SK-N-SH (cell line): ENCODE results near the gene PNPLA1. TPM values are rescaled to one million over a fixed set of nuclear protein-coding genes. Genes with fewer than 3 reads are reported as not detected.

Experiments used
- CTCF ChIA-PET: fragments of 300-600, 350-600 bp; formaldehyde crosslinking; extraction: SDS; loops from one replicate; lab custom pipeline; 2021; lab: Yijun Ruan, JAX
- POLR2A ChIA-PET: fragments of 350-600 bp; sonication (Branson Sonifier 250); formaldehyde crosslinking; extraction: SDS; loops from one replicate; lab custom pipeline; 2020; ENCODE audit warnings: antibody characterized with exemption, inconsistent platforms; lab: Yijun Ruan, JAX
- DNase-seq: peaks from one replicate; pipeline ENCODE4 v3.0.0; 2012
- H2AFZ ChIP-seq: fragments of 200-600 bp; sonication (generic); 2 replicates; pipeline ENCODE4 v1.8.1; 2016; ENCODE audit warnings: antibody characterized with exemption, mild to moderate bottlenecking, low read depth
- H3F3A ChIP-seq: fragments of 200-600 bp; sonication (generic); replicated peaks from 2 replicates; pipeline ENCODE3; 2016; ENCODE audit warnings: antibody characterized with exemption, mild to moderate bottlenecking; ENCODE audit not compliant: insufficient read depth
- H3K27ac ChIP-seq, 2 experiments: fragments of 200-500 bp in 1 of 2; fragments of 200-600 bp in 1 of 2; sonication (Bioruptor generic) in 1 of 2; sonication (generic), shearing (Covaris generic) in 1 of 2; 2 replicates each; pipeline versions ENCODE4 v1.5.1 to v1.6.1; 2014 to 2016; ENCODE audit warnings: low read depth in 2 of 2, inconsistent platforms in 1 of 2, low read length in 1 of 2, mild to moderate bottlenecking in 1 of 2, mixed read lengths in 1 of 2
- H3K27me3 ChIP-seq: fragments of 200-600 bp; sonication (generic), shearing (Covaris generic); 2 replicates; pipeline ENCODE4 v1.6.1; 2016; ENCODE audit warnings: mixed run types; ENCODE audit not compliant: insufficient read depth
- H3K36me3 ChIP-seq, 2 experiments: fragments of 200-500 bp in 1 of 2; fragments of 200-600 bp in 1 of 2; sonication (Bioruptor generic) in 1 of 2; sonication (generic) in 1 of 2; replicated peaks in 1 of 2; 2 replicates each; pipeline versions ENCODE3 to v1.5.1; 2014 to 2016; ENCODE audit warnings: low read length in 1 of 2, mild to moderate bottlenecking in 1 of 2; ENCODE audit not compliant: insufficient read depth in 2 of 2, control insufficient read depth in 1 of 2
- H3K4me1 ChIP-seq, 2 experiments: fragments of 200-500 bp in 1 of 2; fragments of 200-600 bp in 1 of 2; sonication (Bioruptor generic) in 1 of 2; sonication (generic), shearing (Covaris generic) in 1 of 2; 2 replicates each; pipeline versions ENCODE4 v1.5.1 to v1.6.1; 2014 to 2016; ENCODE audit warnings: low read depth in 1 of 2, low read length in 1 of 2, mixed run types in 1 of 2; ENCODE audit not compliant: insufficient read depth in 2 of 2, control insufficient read depth in 1 of 2
- H3K4me2 ChIP-seq: fragments of 200-600 bp; sonication (generic), shearing (Covaris generic); 2 replicates; pipeline ENCODE4 v1.6.1; 2017; ENCODE audit warnings: mixed run types
- H3K4me3 ChIP-seq, 2 experiments: fragments of 200-500 bp in 1 of 2; fragments of 200-600 bp in 1 of 2; sonication (Bioruptor generic) in 1 of 2; sonication (generic), shearing (Covaris generic) in 1 of 2; 2 replicates each; pipeline versions ENCODE4 v1.5.1 to v1.8.1; 2014 to 2016; ENCODE audit warnings: low read depth in 2 of 2, inconsistent platforms in 1 of 2, low read length in 1 of 2, mild to moderate bottlenecking in 1 of 2, mixed read lengths in 1 of 2, moderate library complexity in 1 of 2
- H3K79me2 ChIP-seq: fragments of 200-600 bp; sonication (generic); 2 replicates; pipeline ENCODE4 v1.8.1; 2017; ENCODE audit warnings: mild to moderate bottlenecking; ENCODE audit not compliant: insufficient read depth
- H3K9ac ChIP-seq: fragments of 200-600 bp; sonication (generic); 2 replicates; pipeline ENCODE4 v1.6.1; 2017; ENCODE audit warnings: mixed run types
- H3K9me2 ChIP-seq: fragments of 200-600 bp; sonication (generic); 2 replicates; pipeline ENCODE4 v1.6.1; 2017; ENCODE audit warnings: mixed run types
- H3K9me3 ChIP-seq: fragments of 200-600 bp; sonication (generic); 2 replicates; pipeline ENCODE4 v1.6.1; 2017; ENCODE audit warnings: mixed run types, mild to moderate bottlenecking, moderate library complexity
- H4K20me1 ChIP-seq: fragments of 200-600 bp; sonication (generic); 2 replicates; pipeline ENCODE4 v1.6.1; 2017; ENCODE audit warnings: mild to moderate bottlenecking, mixed run types; ENCODE audit not compliant: insufficient read depth
- CHD2 ChIP-seq: fragments of 150-350 bp; IDR thresholded peaks from 2 replicates; pipeline ENCODE4 v1.6.1; 2018; ENCODE audit warnings: low read length; ENCODE audit not compliant: partially characterized antibody
- ELF1 ChIP-seq: IDR thresholded peaks from 2 replicates; pipeline ENCODE4 v1.4.0; 2012
- EP300 ChIP-seq, 2 experiments: IDR thresholded peaks; 2 replicates each; pipeline versions ENCODE4 v1.4.0 to v1.6.1; 2012; ENCODE audit warnings: borderline replicate concordance in 1 of 2, low read depth in 1 of 2, low read length in 1 of 2
- FOXM1 ChIP-seq: IDR thresholded peaks from 2 replicates; pipeline ENCODE4 v1.4.0; 2012; ENCODE audit warnings: low read depth, mild to moderate bottlenecking
- GABPA ChIP-seq: IDR thresholded peaks from 2 replicates; pipeline ENCODE4 v1.4.0; 2012; ENCODE audit warnings: low read depth, mild to moderate bottlenecking
- GATA2 ChIP-seq: sonication (generic); formaldehyde crosslinking; IDR thresholded peaks from 2 replicates; pipeline ENCODE4 v1.5.0; 2020; ENCODE audit warnings: mild to moderate bottlenecking, missing genetic modification reagents
- JUND ChIP-seq: IDR thresholded peaks from 2 replicates; pipeline ENCODE4 v1.4.0; 2012
- MEF2A ChIP-seq: IDR thresholded peaks from 2 replicates; pipeline ENCODE4 v1.4.0; 2012; ENCODE audit warnings: low read depth, borderline replicate concordance
- NFIC ChIP-seq: IDR thresholded peaks from 2 replicates; pipeline ENCODE4 v1.4.0; 2012; ENCODE audit warnings: borderline replicate concordance
- NRF1 ChIP-seq: IDR thresholded peaks from 2 replicates; pipeline ENCODE4 v1.6.1; 2012; ENCODE audit warnings: low read depth, mild to moderate bottlenecking, low read length
- RAD21 ChIP-seq: IDR thresholded peaks from 2 replicates; pipeline ENCODE4 v1.6.1; 2012; ENCODE audit warnings: mild to moderate bottlenecking, low read length
- RCOR1 ChIP-seq: fragments of 150-350 bp; IDR thresholded peaks from 2 replicates; pipeline ENCODE4 v1.6.1; 2017; ENCODE audit warnings: antibody characterized with exemption, low read length
- RXRA ChIP-seq: IDR thresholded peaks from 2 replicates; pipeline ENCODE4 v1.4.0; 2012; ENCODE audit warnings: low read depth, mild to moderate bottlenecking, borderline replicate concordance
- SMC3 ChIP-seq: IDR thresholded peaks from 2 replicates; pipeline ENCODE4 v1.6.1; 2012; ENCODE audit warnings: low read depth, low read length, improper control_type of control experiment
- TAF1 ChIP-seq: IDR thresholded peaks from 2 replicates; pipeline ENCODE4 v1.6.1; 2012; ENCODE audit warnings: low read depth, mild to moderate bottlenecking, low read length, moderate library complexity, borderline replicate concordance
- YY1 ChIP-seq: IDR thresholded peaks from 2 replicates; pipeline ENCODE4 v1.4.0; 2012; ENCODE audit warnings: low read depth, mild to moderate bottlenecking
- WGBS: methylation state at CpG from one replicate; pipeline ENCODE4 v1.1.6; 2017; ENCODE audit warnings: low lambda C conversion rate; 5-methylcytosine and 5-hydroxymethylcytosine counted together
- polyA plus RNA-seq, 3 experiments: library from polyadenylated mRNA; depleted of rRNA; stranded (reverse); fragments of >200 nt; gene quantifications; 2 replicates each; pipeline ENCODE4 v1.2.3, GENCODE V29; 2012
- TF ChIP-seq, protein P1 (sequence below): IDR thresholded peaks from 2 replicates; pipeline ENCODE4; 2012
- TF ChIP-seq, protein P2 (sequence below): IDR thresholded peaks from 2 replicates; pipeline ENCODE4 v1.4.0; 2012; ENCODE audit warnings: low read depth, borderline replicate concordance
- TF ChIP-seq, protein P3 (sequence below): fragments of 150-350 bp; IDR thresholded peaks from 2 replicates; pipeline ENCODE4 v1.6.1; 2016; ENCODE audit warnings: mild to moderate bottlenecking, low read depth, low read length
- TF ChIP-seq, protein P4 (sequence below): IDR thresholded peaks from 2 replicates; pipeline ENCODE4 v1.4.0; 2012; ENCODE audit warnings: low read depth
- TF ChIP-seq, protein P5 (sequence below): IDR thresholded peaks from 2 replicates; pipeline ENCODE4 v1.4.0; 2012; ENCODE audit warnings: low read depth, borderline replicate concordance

PNPLA1 gene
- polyA plus RNA-seq, 1 of the 3 experiments (the other 2 are of a cell fraction): not detected

DNA sequence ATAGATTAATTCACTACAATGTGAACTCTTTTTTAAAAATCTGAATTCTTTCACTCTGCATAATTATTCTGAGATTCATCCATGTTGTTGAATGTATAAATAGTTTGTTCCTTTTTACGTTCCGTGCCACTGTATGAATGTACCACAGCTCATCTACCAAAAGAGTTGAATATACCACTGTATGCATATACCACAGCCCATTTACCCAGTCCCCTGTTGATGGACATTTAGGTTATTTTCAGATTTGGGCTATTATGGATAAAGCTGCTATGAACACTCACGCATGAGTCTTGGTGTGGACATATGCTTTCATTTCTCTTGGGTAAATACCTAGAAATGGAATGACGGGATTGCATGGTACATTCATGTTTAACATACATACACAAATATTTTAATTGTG, 28.2 kb downstream of the PNPLA1 start:
- Histone ChIP-seq H3K4me1 (no peaks in the 10 kb centered on the region; a peak in 1 of 4 replicates), H3K9me3 (no peaks in the 10 kb centered on the region), H3K9me2 (no peaks in the 10 kb centered on the region), H3K4me3 (no peak overlapping the region)
- no peak for DNase-seq
- CTCF ChIA-PET: interaction anchor here (1.1 to 10.0 kb wide), 4 partner anchors 9 to 63 kb away, joined by 3 to 161 read pairs (median 4); no protein-coding TSS in a partner anchor
- TF ChIP-seq NFIC (no peak), NRF1 (no peak), RCOR1 (no peak), RXRA (no peak), YY1 (no peak), MEF2A (no peak), GATA2 (CRISPR knock-in tag) (no peak), ELF1 (no peak), JUND (no peak), EP300 (IDR thresholded peaks at IDR 0.05; ENCODE audit: borderline replicate concordance in 1 of 2, low read depth in 1 of 2, low read length in 1 of 2) (no peak), FOXM1 (no peak), GABPA (no peak)
- TF ChIP-seq, protein P1, sequence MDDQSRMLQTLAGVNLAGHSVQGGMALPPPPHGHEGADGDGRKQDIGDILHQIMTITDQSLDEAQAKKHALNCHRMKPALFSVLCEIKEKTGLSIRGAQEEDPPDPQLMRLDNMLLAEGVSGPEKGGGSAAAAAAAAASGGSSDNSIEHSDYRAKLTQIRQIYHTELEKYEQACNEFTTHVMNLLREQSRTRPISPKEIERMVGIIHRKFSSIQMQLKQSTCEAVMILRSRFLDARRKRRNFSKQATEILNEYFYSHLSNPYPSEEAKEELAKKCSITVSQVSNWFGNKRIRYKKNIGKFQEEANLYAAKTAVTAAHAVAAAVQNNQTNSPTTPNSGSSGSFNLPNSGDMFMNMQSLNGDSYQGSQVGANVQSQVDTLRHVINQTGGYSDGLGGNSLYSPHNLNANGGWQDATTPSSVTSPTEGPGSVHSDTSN: no peak
- TF ChIP-seq, protein P2, sequence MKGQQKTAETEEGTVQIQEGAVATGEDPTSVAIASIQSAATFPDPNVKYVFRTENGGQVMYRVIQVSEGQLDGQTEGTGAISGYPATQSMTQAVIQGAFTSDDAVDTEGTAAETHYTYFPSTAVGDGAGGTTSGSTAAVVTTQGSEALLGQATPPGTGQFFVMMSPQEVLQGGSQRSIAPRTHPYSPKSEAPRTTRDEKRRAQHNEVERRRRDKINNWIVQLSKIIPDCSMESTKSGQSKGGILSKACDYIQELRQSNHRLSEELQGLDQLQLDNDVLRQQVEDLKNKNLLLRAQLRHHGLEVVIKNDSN: no peak
- TF ChIP-seq, all 33 proteins: peak for 0
- Histone ChIP-seq H3K79me2 (no peaks in the 10 kb centered on the region), H3K36me3 (no peaks in the 10 kb centered on the region), H3F3A (no peaks in the 10 kb centered on the region), H2AFZ (no peak overlapping the region), H4K20me1 (no peaks in the 10 kb centered on the region), H3K9ac (no peak overlapping the region), H3K27me3 (no peaks in the 10 kb centered on the region; the same call in 1 of the 2 replicates), H3K27ac (no peak overlapping the region), H3K4me2 (no peak overlapping the region)
- WGBS: 93% methylated on average over 4 of the region's 4 CpGs
- POLR2A ChIA-PET: no interaction called here

DNA sequence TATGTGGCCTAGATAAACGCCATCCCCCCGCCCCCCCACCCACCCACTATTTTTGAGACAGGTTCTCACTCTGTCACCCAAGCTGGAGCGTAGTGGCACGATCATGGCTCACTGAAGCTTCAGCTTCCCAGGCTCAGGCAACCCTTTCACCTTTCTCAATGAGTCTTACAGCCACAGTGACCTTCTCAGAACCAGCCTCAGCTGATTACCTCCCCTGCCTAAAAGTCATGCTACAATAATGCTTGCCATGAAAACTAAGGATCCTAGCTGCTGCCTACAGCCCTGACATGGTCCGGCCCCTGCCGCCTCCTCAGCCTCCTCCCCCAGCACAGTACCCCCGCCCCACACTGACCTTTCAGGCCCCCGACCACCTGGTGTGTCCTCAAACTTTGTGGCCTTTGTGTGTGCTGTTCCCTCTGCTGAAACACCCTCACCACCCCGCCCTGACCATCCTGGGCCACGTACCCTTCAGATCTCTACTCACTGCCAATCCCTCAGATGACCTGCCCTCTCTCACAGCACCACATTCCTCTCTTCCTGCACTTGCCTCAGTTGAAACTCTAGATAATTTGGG, 31.3 kb downstream of the PNPLA1 start:
- H3K4me1 ChIP-seq: no peaks in the 10 kb centered on the region; a peak in 1 of 4 replicates
- H3K4me3 ChIP-seq: no peak overlapping the region
- no peaks in the 10 kb centered on the region for H3K27me3 ChIP-seq
- H3K9me2 ChIP-seq: no peaks in the 10 kb centered on the region
- WGBS: 40% methylated on average over 10 of the region's 10 CpGs
- no peaks in the 10 kb centered on the region for H3F3A ChIP-seq
- H3K27ac ChIP-seq: no peak overlapping the region
- H3K79me2 ChIP-seq: no peaks in the 10 kb centered on the region
- no peak overlapping the region for H2AFZ ChIP-seq
- no peaks in the 10 kb centered on the region for H4K20me1 ChIP-seq
- TF ChIP-seq SMC3: no peak
- no peak for TF ChIP-seq RAD21
- no peak for TF ChIP-seq CHD2
- TF ChIP-seq, protein P3, sequence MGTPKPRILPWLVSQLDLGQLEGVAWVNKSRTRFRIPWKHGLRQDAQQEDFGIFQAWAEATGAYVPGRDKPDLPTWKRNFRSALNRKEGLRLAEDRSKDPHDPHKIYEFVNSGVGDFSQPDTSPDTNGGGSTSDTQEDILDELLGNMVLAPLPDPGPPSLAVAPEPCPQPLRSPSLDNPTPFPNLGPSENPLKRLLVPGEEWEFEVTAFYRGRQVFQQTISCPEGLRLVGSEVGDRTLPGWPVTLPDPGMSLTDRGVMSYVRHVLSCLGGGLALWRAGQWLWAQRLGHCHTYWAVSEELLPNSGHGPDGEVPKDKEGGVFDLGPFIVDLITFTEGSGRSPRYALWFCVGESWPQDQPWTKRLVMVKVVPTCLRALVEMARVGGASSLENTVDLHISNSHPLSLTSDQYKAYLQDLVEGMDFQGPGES: no peak
- TF ChIP-seq MEF2A: no peak
- TF ChIP-seq RXRA: no peak
- TF ChIP-seq, protein P4, sequence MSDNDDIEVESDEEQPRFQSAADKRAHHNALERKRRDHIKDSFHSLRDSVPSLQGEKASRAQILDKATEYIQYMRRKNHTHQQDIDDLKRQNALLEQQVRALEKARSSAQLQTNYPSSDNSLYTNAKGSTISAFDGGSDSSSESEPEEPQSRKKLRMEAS: no peak
- TF ChIP-seq TAF1: no peak
- TF ChIP-seq, protein P5, sequence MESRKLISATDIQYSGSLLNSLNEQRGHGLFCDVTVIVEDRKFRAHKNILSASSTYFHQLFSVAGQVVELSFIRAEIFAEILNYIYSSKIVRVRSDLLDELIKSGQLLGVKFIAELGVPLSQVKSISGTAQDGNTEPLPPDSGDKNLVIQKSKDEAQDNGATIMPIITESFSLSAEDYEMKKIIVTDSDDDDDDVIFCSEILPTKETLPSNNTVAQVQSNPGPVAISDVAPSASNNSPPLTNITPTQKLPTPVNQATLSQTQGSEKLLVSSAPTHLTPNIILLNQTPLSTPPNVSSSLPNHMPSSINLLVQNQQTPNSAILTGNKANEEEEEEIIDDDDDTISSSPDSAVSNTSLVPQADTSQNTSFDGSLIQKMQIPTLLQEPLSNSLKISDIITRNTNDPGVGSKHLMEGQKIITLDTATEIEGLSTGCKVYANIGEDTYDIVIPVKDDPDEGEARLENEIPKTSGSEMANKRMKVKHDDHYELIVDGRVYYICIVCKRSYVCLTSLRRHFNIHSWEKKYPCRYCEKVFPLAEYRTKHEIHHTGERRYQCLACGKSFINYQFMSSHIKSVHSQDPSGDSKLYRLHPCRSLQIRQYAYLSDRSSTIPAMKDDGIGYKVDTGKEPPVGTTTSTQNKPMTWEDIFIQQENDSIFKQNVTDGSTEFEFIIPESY: no peak
- no peak for TF ChIP-seq ELF1
- no peak for TF ChIP-seq EP300 (IDR thresholded peaks at IDR 0.05; ENCODE audit: borderline replicate concordance in 1 of 2, low read depth in 1 of 2, low read length in 1 of 2)
- TF ChIP-seq JUND: no peak
- DNase-seq: no peak
- ChIA-PET CTCF (interaction anchor here (1.3 to 10.0 kb wide), 7 partner anchors 12 to 430 kb away, joined by 4 to 161 read pairs (median 29); no protein-coding TSS in a partner anchor), POLR2A (no interaction called here)
- H3K36me3 ChIP-seq: no peaks in the 10 kb centered on the region
- no peak overlapping the region for H3K9ac ChIP-seq
- H3K4me2 ChIP-seq: no peak overlapping the region
- no peaks in the 10 kb centered on the region for H3K9me3 ChIP-seq
